ENCODE measurements around the gene APBA2. TPM values are rescaled to one million over a fixed set of nuclear protein-coding genes. Genes with fewer than 3 reads are reported as not detected.
"Not testable (repeated sequence)": the region's sequence is repeated elsewhere in the genome, so short reads cannot be mapped to it uniquely, and the experiment has no call there.

The APBA2 gene
- total RNA-seq, 4 donors from 2014 or later: 7.7 to 14.4 (median 11.6) TPM

DNA sequence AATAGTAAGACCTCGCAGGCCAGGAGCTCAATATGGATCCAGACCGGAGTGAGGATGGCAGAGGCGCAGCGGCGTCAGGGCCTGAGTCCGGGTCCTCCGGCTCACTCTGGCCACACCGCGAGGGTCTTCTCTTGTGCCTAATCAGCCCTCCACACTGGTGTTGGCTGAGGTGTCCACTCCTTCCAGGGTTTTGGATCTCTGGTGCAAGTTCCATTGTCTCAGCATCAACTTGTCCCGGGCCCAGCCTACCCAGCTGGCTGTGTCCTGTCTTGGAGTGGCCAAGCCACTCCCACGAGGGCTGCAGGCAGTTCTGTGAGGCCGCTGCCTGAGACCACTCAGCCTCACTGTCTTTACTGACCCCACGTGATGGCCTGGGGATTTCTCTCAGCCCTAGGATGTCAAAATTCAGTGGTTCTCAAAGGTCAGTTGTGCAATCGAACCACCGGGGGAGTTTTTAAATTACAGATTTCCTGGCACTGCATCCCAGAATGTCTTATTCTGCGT, 24.7 kb upstream of the APBA2 start:
- Histone ChIP-seq H3K9me3 (no peaks in the 10 kb centered on the region), H3K4me3 (replicated peaks in 1 of 3) (no peak overlapping the region), H3K36me3 (no peaks in the 10 kb centered on the region), H3K27me3 (no peaks in the 10 kb centered on the region), H3K4me1 (no peaks in the 10 kb centered on the region), H3K27ac (no peak overlapping the region)
- intact Hi-C loops (cut with DNase I): no loop called here
- TF ChIP-seq, protein P1, sequence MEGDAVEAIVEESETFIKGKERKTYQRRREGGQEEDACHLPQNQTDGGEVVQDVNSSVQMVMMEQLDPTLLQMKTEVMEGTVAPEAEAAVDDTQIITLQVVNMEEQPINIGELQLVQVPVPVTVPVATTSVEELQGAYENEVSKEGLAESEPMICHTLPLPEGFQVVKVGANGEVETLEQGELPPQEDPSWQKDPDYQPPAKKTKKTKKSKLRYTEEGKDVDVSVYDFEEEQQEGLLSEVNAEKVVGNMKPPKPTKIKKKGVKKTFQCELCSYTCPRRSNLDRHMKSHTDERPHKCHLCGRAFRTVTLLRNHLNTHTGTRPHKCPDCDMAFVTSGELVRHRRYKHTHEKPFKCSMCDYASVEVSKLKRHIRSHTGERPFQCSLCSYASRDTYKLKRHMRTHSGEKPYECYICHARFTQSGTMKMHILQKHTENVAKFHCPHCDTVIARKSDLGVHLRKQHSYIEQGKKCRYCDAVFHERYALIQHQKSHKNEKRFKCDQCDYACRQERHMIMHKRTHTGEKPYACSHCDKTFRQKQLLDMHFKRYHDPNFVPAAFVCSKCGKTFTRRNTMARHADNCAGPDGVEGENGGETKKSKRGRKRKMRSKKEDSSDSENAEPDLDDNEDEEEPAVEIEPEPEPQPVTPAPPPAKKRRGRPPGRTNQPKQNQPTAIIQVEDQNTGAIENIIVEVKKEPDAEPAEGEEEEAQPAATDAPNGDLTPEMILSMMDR (IDR thresholded peaks at IDR 0.05): no peak
- no peak for TF ChIP-seq POLR2A (IDR thresholded peaks at IDR 0.05)
- WGBS, 2 donors: 84 to 85% methylated on average over 15 to 16 of the region's 16 CpGs
- DNase-seq: no peak

DNA sequence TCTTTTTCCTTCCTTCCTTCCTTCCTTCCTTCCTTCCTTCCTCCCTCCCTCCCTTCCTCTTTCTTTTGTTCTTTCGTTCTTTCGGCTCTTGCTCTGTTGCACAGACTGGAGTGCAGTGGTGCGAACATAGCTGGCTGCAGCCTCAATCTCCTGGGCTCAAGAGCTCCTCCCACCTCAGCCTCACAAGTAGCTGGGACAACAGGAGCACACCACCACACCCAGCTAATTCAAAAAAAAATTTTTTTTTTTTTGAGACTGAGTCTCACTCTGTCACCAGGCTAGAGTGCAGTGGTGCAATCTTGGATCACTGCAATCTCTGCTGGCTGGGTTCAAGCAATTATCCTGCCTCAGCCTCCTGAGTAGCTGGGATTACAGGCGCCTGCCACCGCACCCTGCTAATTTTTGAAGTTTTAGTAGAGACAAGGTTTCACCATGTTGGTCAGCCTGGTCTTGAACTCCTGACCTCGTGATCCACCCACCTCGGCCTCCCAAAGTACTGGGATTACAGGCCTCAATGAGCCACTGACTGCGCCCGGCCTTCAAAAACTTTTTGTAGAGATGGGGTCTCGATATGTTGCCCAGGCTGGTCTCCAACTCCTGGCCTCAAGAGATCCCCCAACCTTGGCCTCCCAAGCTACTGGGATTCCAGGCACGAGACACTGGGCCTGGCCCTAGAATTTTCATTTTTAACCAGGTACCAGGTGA, 24.0 kb upstream of the APBA2 start:
- H3K4me3 ChIP-seq (replicated peaks in 1 of 3); H3K4me1 ChIP-seq; H3K27ac ChIP-seq; DNase-seq; H3K36me3 ChIP-seq; intact Hi-C loops (cut with DNase I); H3K9me3 ChIP-seq; H3K27me3 ChIP-seq: not testable (repeated sequence)
- 93 to 94% methylated on average over 11 of the region's 11 CpGs for WGBS, 2 donors

DNA sequence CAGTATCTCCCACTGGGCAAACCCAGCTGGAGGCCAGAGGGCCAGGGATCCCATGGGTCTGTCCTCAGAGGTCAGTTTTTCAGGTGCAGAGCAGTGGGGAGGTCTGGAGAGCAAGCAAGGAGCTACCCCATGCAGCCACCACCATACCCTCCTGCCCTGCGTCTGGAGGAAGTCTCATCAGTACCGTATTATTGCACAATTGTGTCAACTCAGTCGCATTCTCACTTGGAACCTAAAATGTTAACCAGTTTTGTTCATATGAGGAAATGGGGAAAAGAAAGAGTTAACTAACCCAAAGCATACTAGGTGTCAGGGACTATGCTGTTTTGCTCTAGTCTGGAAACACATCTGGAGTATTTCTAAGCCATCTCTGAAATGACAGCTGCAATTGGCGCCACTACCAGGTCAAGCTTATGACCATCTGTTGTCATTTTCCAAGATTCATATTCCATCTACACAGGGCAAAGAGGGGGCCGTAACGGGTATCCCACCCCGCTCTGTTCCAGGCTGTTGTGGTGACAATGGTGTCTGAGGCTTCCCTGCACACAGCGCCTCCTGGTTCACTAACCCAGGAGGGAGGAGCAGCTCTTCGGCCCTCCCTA, 16.9 kb upstream of the APBA2 start:
- Histone ChIP-seq H3K36me3 (no peaks in the 10 kb centered on the region), H3K4me1 (no peaks in the 10 kb centered on the region), H3K9me3 (no peaks in the 10 kb centered on the region), H3K4me3 (replicated peaks in 1 of 3) (no peak overlapping the region), H3K27ac (no peak overlapping the region), H3K27me3 (no peaks in the 10 kb centered on the region)
- WGBS, 2 donors: 91% methylated on average over 9 of the region's 9 CpGs
- TF ChIP-seq POLR2A (IDR thresholded peaks at IDR 0.05): no peak
- TF ChIP-seq, protein P1 (IDR thresholded peaks at IDR 0.05): no peak
- DNase-seq: no peak
- intact Hi-C loops (cut with DNase I): no loop called here

DNA sequence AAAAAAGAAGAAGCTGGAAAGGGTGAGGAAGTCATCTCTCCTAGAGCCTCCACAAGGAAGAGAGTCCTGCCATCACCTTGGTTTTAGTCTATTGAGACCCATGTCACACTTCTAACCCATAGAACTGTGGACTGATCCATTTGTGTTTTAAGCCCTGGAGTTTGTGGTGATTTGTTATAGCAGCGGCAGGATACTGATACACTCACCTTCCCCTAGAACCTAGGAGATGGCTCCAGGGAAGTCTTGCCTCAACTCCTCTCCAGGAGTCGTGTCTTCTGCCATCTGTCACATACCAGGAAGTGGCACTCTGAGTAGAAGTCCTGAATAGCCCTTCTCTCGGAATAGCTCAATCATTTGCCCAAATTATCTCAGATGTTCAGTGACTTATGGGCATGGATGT, 14.6 kb upstream of the APBA2 start:
- H3K36me3 ChIP-seq: no peaks in the 10 kb centered on the region
- no peaks in the 10 kb centered on the region for H3K4me1 ChIP-seq
- intact Hi-C loops (cut with DNase I): no loop called here
- H3K27me3 ChIP-seq: no peaks in the 10 kb centered on the region
- no peak for DNase-seq
- no peak overlapping the region for H3K27ac ChIP-seq
- 86 to 95% methylated on average over 3 of the region's 3 CpGs for WGBS, 2 donors
- TF ChIP-seq, protein P1 (IDR thresholded peaks at IDR 0.05): no peak
- no peak for TF ChIP-seq POLR2A (IDR thresholded peaks at IDR 0.05)
- no peaks in the 10 kb centered on the region for H3K9me3 ChIP-seq
- no peak overlapping the region for H3K4me3 ChIP-seq (replicated peaks in 1 of 3)

DNA sequence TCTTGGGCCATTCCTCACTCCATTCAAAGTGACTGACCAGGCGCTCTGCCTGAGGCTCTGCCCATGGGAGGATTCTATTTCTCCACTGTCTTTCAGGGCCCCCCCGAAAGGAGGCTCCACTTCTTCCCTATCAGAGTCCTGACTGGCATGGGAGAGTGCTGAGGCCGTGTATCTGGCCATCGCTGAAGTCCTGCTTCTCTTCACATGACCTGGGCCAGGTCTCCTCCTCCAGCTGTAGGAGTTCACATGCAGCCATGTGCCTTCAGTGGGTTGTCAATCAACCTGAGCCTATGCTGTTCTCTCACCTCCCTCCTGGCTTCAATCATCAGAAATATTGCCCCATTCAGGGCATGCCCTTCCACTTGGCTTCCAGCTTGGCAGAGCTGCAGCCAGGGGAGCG, 12.8 kb upstream of the APBA2 start:
- no peaks in the 10 kb centered on the region for H3K36me3 ChIP-seq
- H3K27me3 ChIP-seq: no peaks in the 10 kb centered on the region
- no peak overlapping the region for H3K27ac ChIP-seq
- H3K4me3 ChIP-seq (replicated peaks in 1 of 3): no peak overlapping the region
- no peaks in the 10 kb centered on the region for H3K9me3 ChIP-seq
- TF ChIP-seq, protein P1 (IDR thresholded peaks at IDR 0.05): no peak
- no peak for TF ChIP-seq POLR2A (IDR thresholded peaks at IDR 0.05)
- WGBS, 2 donors: 91 to 92% methylated on average over 5 of the region's 5 CpGs
- intact Hi-C loops (cut with DNase I): no loop called here
- DNase-seq: no peak
- H3K4me1 ChIP-seq: no peaks in the 10 kb centered on the region
